SK-N-SH treated with all-trans-retinoic acid at 6 μM for 48 hours (cell line): Measurements from ENCODE around the gene RPP25L.

Experiments used
- ARNTL ChIP-seq: fragments of 450-650 bp; formaldehyde crosslinking; IDR thresholded peaks from 2 replicates; pipeline ENCODE4 v1.5.0; 2020; ENCODE audit warnings: low read depth, mild to moderate bottlenecking, moderate library complexity, borderline replicate concordance
- PATZ1 ChIP-seq: fragments of 250-450 bp; sonication (Bioruptor Pico); IDR thresholded peaks from 2 replicates; pipeline ENCODE4 v1.8.0; 2020; ENCODE audit warnings: mild to moderate bottlenecking, moderate library complexity, borderline replicate concordance

GRCh38 chr9:34584970-34585369 lies 26.9 kb downstream of the RPP25L start:
- TF ChIP-seq ARNTL (CRISPR knock-in tag), result no peak
- no peak for TF ChIP-seq PATZ1 (CRISPR knock-in tag)
